Measurements from ENCODE around the gene OLFML2B.

Gene OLFML2B

GRCh38 chr1:161970036-161970435, 53.6 kb downstream of the OLFML2B start:
- no peaks in the 10 kb centered on the region for H3K9me3 ChIP-seq (ENCODE audit: control insufficient read depth, low read length)
- 89% methylated on average over 6 of the region's 6 CpGs for WGBS, 2 experiments
- H3K27me3 ChIP-seq (ENCODE audit: control insufficient read depth, insufficient read depth, low read length, poor library complexity, severe bottlenecking): no peaks in the 10 kb centered on the region
- H3K4me1 ChIP-seq (ENCODE audit: control insufficient read depth, insufficient read depth, low read length): peaks cover 10% of the 10 kb centered on the region
- no peaks in the 10 kb centered on the region for H3K36me3 ChIP-seq (ENCODE audit: control insufficient read depth, insufficient read depth, low read length)
- H3K27ac ChIP-seq (ENCODE audit: insufficient read depth, low read depth, low read length, poor library complexity, severe bottlenecking): no peak overlapping the region
- no peak overlapping the region for H3K4me3 ChIP-seq (ENCODE audit: insufficient read depth, low read depth, low read length)

DNA sequence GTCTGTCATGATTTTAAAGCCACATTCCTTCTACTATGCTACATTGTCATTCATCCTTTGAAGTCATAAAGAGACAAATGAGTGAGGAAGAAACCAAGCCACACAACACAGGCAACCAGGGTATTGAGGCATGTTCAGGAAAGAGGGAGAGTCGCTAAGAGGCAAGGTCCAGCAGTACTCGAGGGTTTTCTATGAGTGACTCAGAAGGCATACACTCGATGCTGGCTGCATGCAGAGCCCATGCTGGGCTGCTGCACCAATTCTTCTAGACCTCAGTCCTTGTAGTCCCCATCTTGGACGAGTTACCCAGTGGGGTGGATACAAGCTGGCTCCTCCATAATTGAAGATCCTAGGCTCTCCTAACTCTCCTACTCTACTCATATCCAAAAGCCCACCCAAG, 57.6 kb downstream of the OLFML2B start:
- Histone ChIP-seq H3K4me1 (ENCODE audit: control insufficient read depth, insufficient read depth, low read length) (peaks cover 7% of the 10 kb centered on the region), H3K4me3 (ENCODE audit: insufficient read depth, low read depth, low read length) (no peak overlapping the region), H3K9me3 (ENCODE audit: control insufficient read depth, low read length) (no peaks in the 10 kb centered on the region), H3K27me3 (ENCODE audit: control insufficient read depth, insufficient read depth, low read length, poor library complexity, severe bottlenecking) (no peaks in the 10 kb centered on the region), H3K36me3 (ENCODE audit: control insufficient read depth, insufficient read depth, low read length) (no peaks in the 10 kb centered on the region), H3K27ac (ENCODE audit: insufficient read depth, low read depth, low read length, poor library complexity, severe bottlenecking) (no peak overlapping the region)
- 80 to 82% methylated on average over 4 of the region's 4 CpGs for WGBS, 2 experiments

GRCh38 chr1:161962091-161962887, 61.4 kb downstream of the OLFML2B start:
- H3K4me3 ChIP-seq (ENCODE audit: insufficient read depth, low read depth, low read length): no peak overlapping the region
- H3K27me3 ChIP-seq (ENCODE audit: control insufficient read depth, insufficient read depth, low read length, poor library complexity, severe bottlenecking): no peaks in the 10 kb centered on the region
- no peaks in the 10 kb centered on the region for H3K36me3 ChIP-seq (ENCODE audit: control insufficient read depth, insufficient read depth, low read length)
- peaks cover 7% of the 10 kb centered on the region for H3K4me1 ChIP-seq (ENCODE audit: control insufficient read depth, insufficient read depth, low read length)
- H3K9me3 ChIP-seq (ENCODE audit: control insufficient read depth, low read length): no peaks in the 10 kb centered on the region
- 76 to 88% methylated on average over 8 of the region's 8 CpGs for WGBS, 2 experiments
- H3K27ac ChIP-seq (ENCODE audit: insufficient read depth, low read depth, low read length, poor library complexity, severe bottlenecking): no peak overlapping the region

DNA sequence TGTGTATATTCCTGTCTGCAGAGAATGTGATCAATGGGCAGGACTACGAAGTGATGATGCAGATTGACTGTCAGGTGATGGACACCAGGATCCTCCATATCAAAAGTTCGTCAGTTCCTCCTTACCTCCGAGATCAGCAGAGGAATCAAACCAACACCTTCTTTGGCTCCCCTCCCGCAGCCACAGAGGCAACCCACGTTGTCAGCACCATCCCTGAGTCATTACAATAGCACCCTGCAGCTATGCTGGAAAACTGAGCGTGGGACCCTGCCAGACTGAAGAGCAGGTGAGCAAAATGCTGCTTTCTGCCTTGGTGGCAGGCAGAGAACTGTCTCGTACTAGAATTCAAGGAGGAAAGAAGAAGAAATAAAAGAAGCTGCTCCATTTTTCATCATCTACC, 65.2 kb downstream of the OLFML2B start:
- no peaks in the 10 kb centered on the region for H3K9me3 ChIP-seq (ENCODE audit: control insufficient read depth, low read length)
- H3K36me3 ChIP-seq (ENCODE audit: control insufficient read depth, insufficient read depth, low read length): no peaks in the 10 kb centered on the region
- no peaks in the 10 kb centered on the region for H3K4me1 ChIP-seq (ENCODE audit: control insufficient read depth, insufficient read depth, low read length)
- no peak overlapping the region for H3K27ac ChIP-seq (ENCODE audit: insufficient read depth, low read depth, low read length, poor library complexity, severe bottlenecking)
- no peaks in the 10 kb centered on the region for H3K27me3 ChIP-seq (ENCODE audit: control insufficient read depth, insufficient read depth, low read length, poor library complexity, severe bottlenecking)
- 66 to 68% methylated on average over 7 of the region's 7 CpGs for WGBS, 2 experiments
- H3K4me3 ChIP-seq (ENCODE audit: insufficient read depth, low read depth, low read length): no peak overlapping the region

DNA sequence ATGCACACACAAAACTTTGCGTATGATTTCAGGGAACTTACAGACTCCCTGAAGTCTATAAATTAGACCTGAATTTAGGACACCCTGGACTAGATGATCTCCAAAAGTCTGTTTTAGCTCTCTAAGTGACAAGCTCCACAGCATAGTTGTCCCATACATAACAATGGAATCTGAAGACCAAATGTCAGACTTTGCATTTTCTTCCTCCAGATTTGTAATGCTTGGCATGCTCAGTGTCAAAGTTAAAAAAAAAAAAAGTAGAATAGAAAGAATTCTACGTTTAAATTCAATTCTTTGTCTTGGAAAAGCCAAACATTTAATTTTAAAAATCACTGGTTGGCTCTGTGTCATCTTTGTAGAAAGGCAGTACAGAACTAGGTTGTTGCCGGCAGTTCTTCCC, 66.7 kb downstream of the OLFML2B start:
- no peaks in the 10 kb centered on the region for H3K36me3 ChIP-seq (ENCODE audit: control insufficient read depth, insufficient read depth, low read length)
- H3K9me3 ChIP-seq (ENCODE audit: control insufficient read depth, low read length): no peaks in the 10 kb centered on the region
- no peaks in the 10 kb centered on the region for H3K4me1 ChIP-seq (ENCODE audit: control insufficient read depth, insufficient read depth, low read length)
- no peaks in the 10 kb centered on the region for H3K27me3 ChIP-seq (ENCODE audit: control insufficient read depth, insufficient read depth, low read length, poor library complexity, severe bottlenecking)
- no peak overlapping the region for H3K27ac ChIP-seq (ENCODE audit: insufficient read depth, low read depth, low read length, poor library complexity, severe bottlenecking)
- H3K4me3 ChIP-seq (ENCODE audit: insufficient read depth, low read depth, low read length): no peak overlapping the region
- WGBS, 2 experiments: 81 to 85% methylated on average over 3 of the region's 3 CpGs

GRCh38 chr1:161956097-161956496, 67.6 kb downstream of the OLFML2B start:
- H3K9me3 ChIP-seq (ENCODE audit: control insufficient read depth, low read length): no peaks in the 10 kb centered on the region
- H3K4me1 ChIP-seq (ENCODE audit: control insufficient read depth, insufficient read depth, low read length): no peaks in the 10 kb centered on the region
- H3K27me3 ChIP-seq (ENCODE audit: control insufficient read depth, insufficient read depth, low read length, poor library complexity, severe bottlenecking): no peaks in the 10 kb centered on the region
- H3K27ac ChIP-seq (ENCODE audit: insufficient read depth, low read depth, low read length, poor library complexity, severe bottlenecking): no peak overlapping the region
- no peaks in the 10 kb centered on the region for H3K36me3 ChIP-seq (ENCODE audit: control insufficient read depth, insufficient read depth, low read length)
- WGBS, 2 experiments: 89 to 96% methylated on average over 2 to 3 of the region's 4 CpGs
- no peak overlapping the region for H3K4me3 ChIP-seq (ENCODE audit: insufficient read depth, low read depth, low read length)

- H3K27ac ChIP-seq (ENCODE audit: insufficient read depth, low read depth, low read length, poor library complexity, severe bottlenecking): no peak overlapping the region
- H3K36me3 ChIP-seq (ENCODE audit: control insufficient read depth, insufficient read depth, low read length): no peaks in the 10 kb centered on the region
- 92 to 96% methylated on average over 2 of the region's 2 CpGs for WGBS, 2 experiments
These were observed 68.1 kb downstream of the OLFML2B start for GRCh38 chr1:161955606-161956005.

DNA sequence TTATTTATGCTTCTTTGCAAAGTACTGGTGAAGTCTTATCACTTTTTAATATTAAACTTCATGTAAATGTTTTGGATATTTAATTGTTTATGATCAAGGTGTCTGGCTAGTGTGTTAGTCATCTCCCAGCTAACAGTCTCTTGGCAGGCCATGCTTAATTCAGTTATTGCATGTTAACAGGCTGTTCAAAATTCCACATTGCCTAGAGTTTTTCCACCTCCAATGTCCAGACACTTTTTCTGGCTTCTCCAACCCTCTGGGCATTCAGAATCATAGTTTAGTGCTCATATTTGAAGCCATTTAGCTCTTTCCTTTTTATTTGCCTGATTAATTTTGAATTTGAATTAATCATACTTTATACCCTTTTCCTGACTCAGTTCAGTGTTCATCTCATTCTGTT, 69.2 kb downstream of the OLFML2B start:
- Histone ChIP-seq H3K27ac (ENCODE audit: insufficient read depth, low read depth, low read length, poor library complexity, severe bottlenecking) (no peak overlapping the region), H3K36me3 (ENCODE audit: control insufficient read depth, insufficient read depth, low read length) (no peaks in the 10 kb centered on the region), H3K9me3 (ENCODE audit: control insufficient read depth, low read length) (no peaks in the 10 kb centered on the region), H3K4me3 (ENCODE audit: insufficient read depth, low read depth, low read length) (no peak overlapping the region), H3K4me1 (ENCODE audit: control insufficient read depth, insufficient read depth, low read length) (no peaks in the 10 kb centered on the region), H3K27me3 (ENCODE audit: control insufficient read depth, insufficient read depth, low read length, poor library complexity, severe bottlenecking) (no peaks in the 10 kb centered on the region)

More at GRCh38 chr1:161955606-161956005, 68.1 kb downstream of the OLFML2B start:
- H3K27me3 ChIP-seq (ENCODE audit: control insufficient read depth, insufficient read depth, low read length, poor library complexity, severe bottlenecking): no peaks in the 10 kb centered on the region
- no peak overlapping the region for H3K4me3 ChIP-seq (ENCODE audit: insufficient read depth, low read depth, low read length)
- H3K9me3 ChIP-seq (ENCODE audit: control insufficient read depth, low read length): no peaks in the 10 kb centered on the region
- H3K4me1 ChIP-seq (ENCODE audit: control insufficient read depth, insufficient read depth, low read length): no peaks in the 10 kb centered on the region

DNA sequence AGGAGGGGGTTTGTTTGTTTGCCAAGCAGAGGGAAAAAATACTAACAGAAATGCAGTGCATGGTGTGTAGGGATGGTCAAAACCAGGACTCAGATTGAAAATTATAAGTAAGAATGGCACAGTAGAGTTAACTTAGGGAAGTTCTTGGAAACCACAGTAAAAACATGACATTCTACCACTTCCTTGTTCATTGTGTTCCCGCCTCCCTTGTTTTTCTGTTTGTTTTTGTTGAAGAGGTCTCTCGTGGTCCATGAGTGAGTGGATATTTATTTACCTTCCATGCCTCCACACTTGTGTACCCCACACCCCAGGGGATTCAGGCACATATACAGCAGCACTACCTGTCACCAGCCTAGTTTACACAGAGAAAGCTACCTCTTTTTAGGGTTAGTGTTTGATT, 69.6 kb downstream of the OLFML2B start:
- no CpG with 5 or more reads among the region's 2 CpGs for WGBS, 2 experiments
- Histone ChIP-seq H3K4me3 (ENCODE audit: insufficient read depth, low read depth, low read length) (no peak overlapping the region), H3K27ac (ENCODE audit: insufficient read depth, low read depth, low read length, poor library complexity, severe bottlenecking) (no peak overlapping the region), H3K27me3 (ENCODE audit: control insufficient read depth, insufficient read depth, low read length, poor library complexity, severe bottlenecking) (no peaks in the 10 kb centered on the region), H3K4me1 (ENCODE audit: control insufficient read depth, insufficient read depth, low read length) (no peaks in the 10 kb centered on the region), H3K36me3 (ENCODE audit: control insufficient read depth, insufficient read depth, low read length) (no peaks in the 10 kb centered on the region), H3K9me3 (ENCODE audit: control insufficient read depth, low read length) (no peaks in the 10 kb centered on the region)

DNA sequence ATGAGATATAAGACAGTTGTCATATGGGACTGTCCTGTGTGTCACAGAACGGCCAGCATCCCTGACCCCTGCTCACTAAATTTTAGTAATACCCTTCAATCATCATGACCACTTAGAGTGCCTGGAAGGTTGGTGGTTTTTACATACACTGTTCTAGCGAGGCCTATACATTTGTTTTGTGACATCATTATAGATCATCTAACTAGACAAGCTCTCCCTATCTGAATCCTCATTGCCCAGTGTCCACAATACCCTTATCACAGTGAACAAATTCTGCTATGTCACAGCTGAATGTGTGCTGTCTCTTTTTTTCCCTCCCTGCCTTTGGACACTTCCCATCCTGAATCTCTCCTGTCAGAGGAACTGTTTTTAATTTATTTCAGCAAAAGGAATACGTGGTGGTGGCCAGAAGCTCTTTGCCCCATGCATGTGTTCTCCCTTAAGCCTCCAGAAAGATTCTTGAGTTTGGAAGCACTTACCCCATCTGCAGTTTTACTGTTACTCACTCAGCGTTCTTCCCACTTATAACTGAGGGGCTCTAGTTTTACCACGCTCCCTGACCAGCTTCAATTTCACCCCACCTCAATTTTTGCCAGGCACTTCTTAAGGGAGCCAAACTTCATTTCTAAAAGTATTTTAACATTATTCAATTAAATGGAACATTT, 70.3 kb downstream of the OLFML2B start:
- Histone ChIP-seq H3K36me3 (ENCODE audit: control insufficient read depth, insufficient read depth, low read length) (no peaks in the 10 kb centered on the region), H3K27me3 (ENCODE audit: control insufficient read depth, insufficient read depth, low read length, poor library complexity, severe bottlenecking) (no peaks in the 10 kb centered on the region), H3K27ac (ENCODE audit: insufficient read depth, low read depth, low read length, poor library complexity, severe bottlenecking) (no peak overlapping the region), H3K9me3 (ENCODE audit: control insufficient read depth, low read length) (no peaks in the 10 kb centered on the region), H3K4me3 (ENCODE audit: insufficient read depth, low read depth, low read length) (no peak overlapping the region), H3K4me1 (ENCODE audit: control insufficient read depth, insufficient read depth, low read length) (no peaks in the 10 kb centered on the region)
- WGBS, 2 experiments: 87 to 89% methylated on average over 4 to 5 of the region's 5 CpGs
